Mesendoderm (in vitro differentiated cells): Measurements from ENCODE around the gene PITX3.
A peak's percentile ranks its signal among the peaks of the same experiment; 100 is the strongest.

Experiments used
- DNase-seq: peaks from one replicate; pipeline ENCODE4 v3.0.0; 2013
- H2AK5ac ChIP-seq: 2 replicates; pipeline ENCODE4 v1.6.1; 2013; ENCODE audit warnings: low read length, inconsistent platforms
- H2BK120ac ChIP-seq: 2 replicates; pipeline ENCODE4 v1.6.1; 2013; ENCODE audit warnings: low read depth, mild to moderate bottlenecking, low read length, moderate library complexity, mixed read lengths
- H2BK15ac ChIP-seq: replicated peaks from 2 replicates; pipeline ENCODE4 v1.6.1; 2013; ENCODE audit warnings: low read depth, mild to moderate bottlenecking, moderate library complexity
- H2BK5ac ChIP-seq: 2 replicates; pipeline ENCODE4 v1.6.1; 2013; ENCODE audit warnings: low read length, inconsistent platforms
- H3K18ac ChIP-seq: 2 replicates; pipeline ENCODE4 v1.6.1; 2013; ENCODE audit warnings: mild to moderate bottlenecking, low read length, mixed read lengths
- H3K23ac ChIP-seq: one replicate; pipeline ENCODE4 v1.6.1; 2013; ENCODE audit warnings: low read length
- H3K27ac ChIP-seq: 2 replicates; pipeline ENCODE4 v1.5.1; 2013; ENCODE audit warnings: low read depth, mild to moderate bottlenecking, inconsistent platforms, low read length, moderate library complexity
- H3K27me3 ChIP-seq: 2 replicates; pipeline ENCODE4 v1.6.1; 2013; ENCODE audit warnings: low read length, control low read depth, mild to moderate bottlenecking, inconsistent platforms; ENCODE audit not compliant: insufficient read depth, poor library complexity
- H3K36me3 ChIP-seq: 2 replicates; pipeline ENCODE4 v1.6.1; 2013; ENCODE audit warnings: low read length, inconsistent platforms; ENCODE audit not compliant: control insufficient read depth, insufficient read depth
- H3K4ac ChIP-seq: one replicate; pipeline ENCODE4 v1.6.1; 2013; ENCODE audit warnings: low read depth, mild to moderate bottlenecking, low read length, moderate library complexity
- H3K4me1 ChIP-seq: 2 replicates; pipeline ENCODE4 v1.6.1; 2013; ENCODE audit warnings: low read depth, low read length, inconsistent platforms; ENCODE audit not compliant: control insufficient read depth
- H3K4me2 ChIP-seq: 2 replicates; pipeline ENCODE4 v1.6.1; 2013; ENCODE audit warnings: low read length
- H3K4me3 ChIP-seq: 2 replicates; pipeline ENCODE4 v1.5.1; 2013; ENCODE audit warnings: mild to moderate bottlenecking, low read length
- H3K56ac ChIP-seq: one replicate; pipeline ENCODE4 v1.6.1; 2013; ENCODE audit warnings: low read length
- H3K79me1 ChIP-seq: 2 replicates; pipeline ENCODE4 v1.6.1; 2013; ENCODE audit warnings: low read length, inconsistent platforms
- H3K79me2 ChIP-seq: 2 replicates; pipeline ENCODE4 v1.6.1; 2013; ENCODE audit warnings: mild to moderate bottlenecking, low read length; ENCODE audit not compliant: control insufficient read depth, insufficient read depth
- H3K9ac ChIP-seq: 2 replicates; pipeline ENCODE4 v1.6.1; 2013; ENCODE audit warnings: low read length, inconsistent platforms
- H4K5ac ChIP-seq: one replicate; pipeline ENCODE4 v1.6.1; 2013; ENCODE audit warnings: low read length
- H4K8ac ChIP-seq: one replicate; pipeline ENCODE4 v1.6.1; 2013; ENCODE audit warnings: low read depth, mild to moderate bottlenecking, control low read depth, low read length, moderate library complexity
- WGBS: extraction: QIAGEN DNeasy Blood & Tissue Kit; methylation state at CpG from one replicate; pipeline ENCODE4 v1.1.7; 2013; ENCODE audit warnings: low lambda C conversion rate, missing lambda C conversion rate; ENCODE audit not compliant: insufficient coverage; ENCODE audit errors: extremely low coverage; 5-methylcytosine and 5-hydroxymethylcytosine counted together

The PITX3 gene

GRCh38 chr10:102235598-102235920 lies 5.8 kb downstream of the PITX3 start:
- H3K18ac ChIP-seq: no peak overlapping the region
- no peak for DNase-seq
- WGBS: no CpG with 5 or more reads among the region's 1 CpG
- no peak overlapping the region for H4K8ac ChIP-seq
- no peak overlapping the region for H2AK5ac ChIP-seq
- no peaks in the 10 kb centered on the region for H3K36me3 ChIP-seq
- no peak overlapping the region for H3K4me3 ChIP-seq
- H2BK15ac ChIP-seq: no peak overlapping the region
- H3K79me2 ChIP-seq: no peaks in the 10 kb centered on the region
- H3K79me1 ChIP-seq: no peaks in the 10 kb centered on the region
- H3K27me3 ChIP-seq: peaks cover 44% of the 10 kb centered on the region
- H3K27ac ChIP-seq: no peak overlapping the region
- no peak overlapping the region for H3K23ac ChIP-seq
- no peak overlapping the region for H3K4me2 ChIP-seq
- H2BK120ac ChIP-seq: no peak overlapping the region
- no peak overlapping the region for H3K9ac ChIP-seq
- H3K4ac ChIP-seq: no peak overlapping the region
- H3K4me1 ChIP-seq: no peaks in the 10 kb centered on the region
- no peak overlapping the region for H3K56ac ChIP-seq
- H4K5ac ChIP-seq: no peak overlapping the region
- no peak overlapping the region for H2BK5ac ChIP-seq

GRCh38 chr10:102234888-102235597 lies 6.3 kb downstream of the PITX3 start:
- peak overlapping the region; percentile 25 for H3K56ac ChIP-seq
- H3K27me3 ChIP-seq: peaks cover 38% of the 10 kb centered on the region
- no peaks in the 10 kb centered on the region for H3K79me2 ChIP-seq
- H3K9ac ChIP-seq: no peak overlapping the region
- H2BK120ac ChIP-seq: no peak overlapping the region
- H3K79me1 ChIP-seq: no peaks in the 10 kb centered on the region
- H3K18ac ChIP-seq: no peak overlapping the region
- H3K36me3 ChIP-seq: no peaks in the 10 kb centered on the region
- WGBS: no CpG with 5 or more reads among the region's 12 CpGs
- no peak overlapping the region for H2BK15ac ChIP-seq
- no peak overlapping the region for H3K27ac ChIP-seq
- no peak overlapping the region for H2BK5ac ChIP-seq
- no peaks in the 10 kb centered on the region for H3K4me1 ChIP-seq
- H3K4me3 ChIP-seq: no peak overlapping the region
- H3K4me2 ChIP-seq: no peak overlapping the region
- no peak overlapping the region for H4K8ac ChIP-seq
- H3K23ac ChIP-seq: no peak overlapping the region
- H2AK5ac ChIP-seq: no peak overlapping the region
- H3K4ac ChIP-seq: no peak overlapping the region
- no peak for DNase-seq
- H4K5ac ChIP-seq: no peak overlapping the region

GRCh38 chr10:102233997-102234396 lies 7.3 kb downstream of the PITX3 start:
- H2BK15ac ChIP-seq: no peak overlapping the region
- H2AK5ac ChIP-seq: no peak overlapping the region
- H3K79me2 ChIP-seq: no peaks in the 10 kb centered on the region
- H4K8ac ChIP-seq: no peak overlapping the region
- H3K4me3 ChIP-seq: no peak overlapping the region
- no peak overlapping the region for H3K4ac ChIP-seq
- H3K36me3 ChIP-seq: no peaks in the 10 kb centered on the region
- H3K27me3 ChIP-seq: peaks cover 28% of the 10 kb centered on the region
- H3K79me1 ChIP-seq: no peaks in the 10 kb centered on the region
- DNase-seq: no peak
- H4K5ac ChIP-seq: no peak overlapping the region
- no peak overlapping the region for H3K27ac ChIP-seq
- H3K4me1 ChIP-seq: no peaks in the 10 kb centered on the region
- no peak overlapping the region for H2BK5ac ChIP-seq
- H3K56ac ChIP-seq: no peak overlapping the region
- no peak overlapping the region for H3K9ac ChIP-seq
- no peak overlapping the region for H3K18ac ChIP-seq
- H3K23ac ChIP-seq: no peak overlapping the region
- no peak overlapping the region for H2BK120ac ChIP-seq
- no peak overlapping the region for H3K4me2 ChIP-seq
- WGBS: no CpG with 5 or more reads among the region's 1 CpG

GRCh38 chr10:102231357-102232318 lies 9.7 kb downstream of the PITX3 start:
- peak overlapping the region; percentile 82 for H3K56ac ChIP-seq
- WGBS: no CpG with 5 or more reads among the region's 76 CpGs
- no peak overlapping the region for H4K8ac ChIP-seq
- peak overlapping the region; percentile 16 for H3K9ac ChIP-seq
- no peaks in the 10 kb centered on the region for H3K36me3 ChIP-seq
- H2BK120ac ChIP-seq: no peak overlapping the region
- H3K4me3 ChIP-seq: no peak overlapping the region
- no peak overlapping the region for H3K4ac ChIP-seq
- no peak overlapping the region for H4K5ac ChIP-seq
- no peak overlapping the region for H3K27ac ChIP-seq
- no peak overlapping the region for H2BK15ac ChIP-seq
- no peak overlapping the region for H2BK5ac ChIP-seq
- no peaks in the 10 kb centered on the region for H3K79me1 ChIP-seq
- H2AK5ac ChIP-seq: no peak overlapping the region
- no peak overlapping the region for H3K23ac ChIP-seq
- peak; percentile 70 for DNase-seq
- peaks cover 29% of the 10 kb centered on the region for H3K27me3 ChIP-seq
- H3K79me2 ChIP-seq: no peaks in the 10 kb centered on the region
- H3K18ac ChIP-seq: no peak overlapping the region
- no peaks in the 10 kb centered on the region for H3K4me1 ChIP-seq
- peak overlapping the region; percentile 93 for H3K4me2 ChIP-seq

GRCh38 chr10:102230861-102231356 lies 10.4 kb downstream of the PITX3 start:
- H2BK15ac ChIP-seq: no peak overlapping the region
- H2BK120ac ChIP-seq: no peak overlapping the region
- peak overlapping the region; percentile 45 for H3K9ac ChIP-seq
- H3K4me3 ChIP-seq: no peak overlapping the region
- H3K79me1 ChIP-seq: no peaks in the 10 kb centered on the region
- peaks cover 31% of the 10 kb centered on the region for H3K27me3 ChIP-seq
- WGBS: no CpG with 5 or more reads among the region's 52 CpGs
- peak overlapping the region; percentile 82 for H3K56ac ChIP-seq
- H3K23ac ChIP-seq: no peak overlapping the region
- DNase-seq: peak; percentile 57
- no peak overlapping the region for H4K5ac ChIP-seq
- H2AK5ac ChIP-seq: no peak overlapping the region
- no peak overlapping the region for H3K4ac ChIP-seq
- H2BK5ac ChIP-seq: no peak overlapping the region
- no peak overlapping the region for H4K8ac ChIP-seq
- H3K4me2 ChIP-seq: peak overlapping the region; percentile 93
- no peaks in the 10 kb centered on the region for H3K79me2 ChIP-seq
- no peak overlapping the region for H3K18ac ChIP-seq
- H3K27ac ChIP-seq: no peak overlapping the region
- no peaks in the 10 kb centered on the region for H3K4me1 ChIP-seq
- no peaks in the 10 kb centered on the region for H3K36me3 ChIP-seq
